Effector CD8-positive, alpha-beta T cell (primary cell): ENCODE results near the gene UBA6.

Source experiments
- DNase-seq: peaks from one replicate; lab custom pipeline; 2025; lab: John Stamatoyannopoulos, UW

UBA6 gene

DNA sequence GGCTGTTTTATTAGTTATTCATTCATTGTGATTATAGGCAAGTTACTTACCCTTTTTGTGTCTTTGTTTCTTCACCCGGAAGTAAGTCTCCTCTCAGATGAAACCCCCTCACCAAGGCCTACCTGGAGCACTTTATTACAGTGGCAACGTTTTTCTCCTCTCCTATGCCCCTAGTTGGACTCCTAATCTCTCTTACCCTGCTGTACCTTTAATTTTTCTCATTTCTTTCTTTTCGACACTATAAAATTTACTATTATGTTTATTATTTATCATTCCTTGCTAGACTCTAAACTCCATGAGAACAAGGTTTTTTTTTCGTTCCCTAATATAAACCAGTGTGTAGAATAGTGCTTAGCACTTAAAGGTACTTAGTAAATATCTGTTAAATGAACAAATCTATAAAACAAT is 124.9 kb downstream of the UBA6 start:
- no peak for DNase-seq

DNA sequence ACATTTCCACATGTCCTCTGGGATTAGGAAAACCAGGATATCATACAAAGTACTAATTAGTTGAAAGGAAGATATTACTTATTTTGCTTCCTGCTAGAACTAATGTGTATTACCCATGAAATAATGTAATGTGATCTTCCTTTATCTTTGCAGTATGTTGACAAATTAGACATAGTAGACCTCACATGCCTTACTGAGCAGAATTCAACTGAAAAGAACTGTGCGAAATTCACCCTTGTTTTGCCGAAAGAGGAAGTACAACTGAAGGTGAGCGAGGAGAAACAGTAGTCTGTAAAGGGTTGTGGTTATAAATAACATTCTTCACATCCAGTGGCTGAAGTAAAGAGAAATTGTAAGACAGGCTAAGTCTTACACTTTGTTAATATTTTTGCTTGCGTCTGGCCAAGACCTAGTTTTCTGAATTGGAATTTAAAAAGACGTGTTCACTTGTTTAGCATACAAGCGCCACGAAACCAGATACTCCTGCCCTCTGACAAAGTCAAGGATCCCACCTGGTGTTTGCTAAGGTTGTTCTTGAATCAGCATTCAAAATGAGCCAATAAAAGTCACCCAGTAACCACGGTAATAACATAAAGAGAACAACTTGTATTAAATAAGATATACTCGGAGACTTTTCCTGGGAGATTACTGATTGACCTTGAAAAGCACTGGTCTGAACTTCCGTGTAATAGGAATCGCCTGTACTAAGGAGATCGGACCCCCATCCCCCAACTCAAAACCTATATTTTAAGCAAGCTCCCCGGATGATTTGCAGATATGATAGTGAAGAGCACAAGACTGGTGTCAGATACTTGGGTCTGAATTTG is 125.5 kb downstream of the UBA6 start:
- no peak for DNase-seq

DNA sequence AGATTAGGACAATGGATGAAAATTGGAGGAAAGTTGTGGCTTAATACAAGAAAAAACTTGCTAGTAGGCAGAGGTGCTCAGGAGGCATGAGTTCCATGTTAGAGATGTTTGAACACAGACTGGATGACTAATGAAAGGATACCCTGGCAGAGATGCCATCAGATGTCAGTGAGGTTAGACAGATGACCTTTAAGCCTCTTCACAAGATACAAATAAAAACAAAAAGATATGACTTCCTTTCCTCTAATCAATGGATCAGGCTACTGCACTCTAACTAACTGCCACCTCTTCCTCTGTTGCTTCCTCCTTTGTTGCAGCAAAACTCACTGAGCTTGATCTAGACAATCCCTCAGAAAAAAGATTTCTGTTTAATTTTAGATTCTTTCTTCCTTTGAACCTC is 127.8 kb downstream of the UBA6 start:
- no peak for DNase-seq

DNA sequence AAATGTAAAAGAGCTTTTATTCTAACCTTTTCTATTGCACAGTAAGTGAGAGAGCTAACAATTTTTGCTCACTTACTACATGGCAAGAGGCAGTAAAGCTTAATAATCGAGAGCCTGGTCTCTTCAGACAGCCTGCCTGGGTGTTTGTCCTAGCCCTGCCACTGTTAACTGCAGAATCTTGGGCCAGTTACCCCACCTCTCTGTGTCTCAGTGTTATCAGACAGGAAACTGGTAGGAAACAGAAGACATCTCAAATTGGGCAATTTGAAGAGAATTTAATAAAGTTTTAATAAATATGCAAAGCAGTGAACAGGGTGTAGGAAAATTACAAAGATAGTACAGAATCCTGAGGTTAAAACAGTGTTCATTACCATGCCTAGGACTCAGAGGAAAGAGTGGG is 129.0 kb downstream of the UBA6 start:
- no peak for DNase-seq

DNA sequence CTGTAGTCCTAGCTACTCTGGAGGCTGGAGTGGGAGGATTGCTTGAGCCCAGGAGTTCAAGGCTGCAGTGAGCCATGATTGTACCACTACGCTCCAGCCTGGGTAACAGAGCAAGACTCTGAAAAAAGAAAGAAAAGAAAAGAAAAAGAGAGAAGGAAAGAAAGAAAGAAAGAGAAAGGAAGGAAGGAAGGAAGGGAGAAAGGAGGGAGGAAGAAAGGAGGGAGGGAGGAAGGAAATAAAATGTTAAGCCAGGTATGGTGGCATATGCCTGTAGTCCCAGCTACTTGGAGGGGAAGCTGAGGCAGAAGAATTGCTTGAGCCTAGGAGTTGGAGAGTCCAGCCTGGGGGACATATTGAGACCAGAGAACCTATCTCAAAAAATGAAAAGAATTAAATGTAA is 130.4 kb downstream of the UBA6 start:
- DNase-seq: no peak

DNA sequence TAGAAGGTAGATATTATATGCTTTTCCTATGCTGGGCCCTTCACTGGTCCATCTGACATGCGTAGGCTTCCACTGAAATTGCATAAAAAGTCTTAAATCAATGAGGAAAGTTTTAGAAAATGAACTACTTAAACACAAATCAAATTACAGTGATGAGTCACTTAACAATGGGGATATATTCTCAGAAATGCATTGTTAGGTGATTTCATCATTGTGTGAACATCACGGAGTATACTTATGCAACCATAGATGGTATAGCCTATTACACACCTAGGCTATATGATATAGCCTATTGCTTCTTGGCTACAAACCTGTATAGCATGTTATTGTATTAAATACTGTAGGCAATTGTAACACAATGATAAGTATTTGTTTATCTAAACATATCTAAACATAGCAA is 132.1 kb downstream of the UBA6 start:
- no peak for DNase-seq

DNA sequence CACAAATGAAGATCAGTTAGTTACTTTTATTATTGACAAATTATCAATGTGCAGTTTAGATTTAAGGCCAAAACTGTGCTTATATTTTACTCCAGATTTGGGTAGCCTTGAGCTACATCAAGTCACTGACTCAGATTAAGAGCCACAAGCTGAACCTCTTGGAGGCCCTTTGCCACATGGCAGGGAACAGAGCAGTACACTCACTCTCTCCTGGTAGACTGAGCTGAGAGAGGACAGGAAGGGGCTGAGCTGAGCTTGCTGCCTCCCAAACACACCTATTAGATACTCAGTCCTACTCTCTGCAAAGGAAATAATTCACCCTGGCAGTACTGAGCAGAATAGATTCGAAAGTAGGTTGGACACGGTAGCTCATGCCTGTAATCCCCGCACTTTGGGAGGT is 134.6 kb downstream of the UBA6 start:
- no peak for DNase-seq

DNA sequence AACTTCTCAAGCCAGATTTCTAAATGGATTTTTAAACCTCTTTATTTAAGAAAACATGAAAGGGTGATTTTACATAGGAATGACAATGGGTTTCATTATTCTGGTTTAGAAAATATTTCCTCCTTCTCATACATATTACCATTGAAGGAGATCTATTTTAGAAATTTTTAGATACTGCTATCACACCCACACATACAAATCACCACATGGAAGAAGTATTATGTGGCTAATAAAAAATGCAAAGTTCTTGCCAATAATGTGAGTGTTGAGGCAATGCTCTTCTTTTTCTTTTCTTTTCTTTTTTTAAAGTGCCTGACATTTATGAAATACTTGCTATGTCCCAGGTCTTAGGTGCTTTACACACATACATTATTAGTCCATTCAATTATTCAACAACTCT is 135.7 kb downstream of the UBA6 start:
- no peak for DNase-seq
